Measurements from ENCODE around the gene PAX1.

GRCh38 chr20:21699216-21699508 is 6.3 kb upstream of the PAX1 start:
- TF ChIP-seq CTCF (conservative IDR thresholded peaks at IDR 0.05; ENCODE audit: low read depth, low read length) (no peak), EZH2 (IDR thresholded peaks at IDR 0.05; ENCODE audit: borderline replicate concordance, low read depth, low read length, poor library complexity, severe bottlenecking) (no peak)

Measured in A673 (cell line).